Smooth muscle cell (in vitro differentiated cells): ENCODE results near the gene DMXL1. TPM values are rescaled to one million over a fixed set of nuclear protein-coding genes. Genes with fewer than 3 reads are reported as not detected.
"Not testable (repeated sequence)": the region's sequence is repeated elsewhere in the genome, so short reads cannot be mapped to it uniquely, and the experiment has no call there.

ENCODE experiments used
- DNase-seq: peaks from one replicate; lab custom pipeline; 2025; ENCODE audit not compliant: unreplicated experiment; lab: John Stamatoyannopoulos, UW
- H2AFZ ChIP-seq: fragments of 200-600 bp; sonication (generic); 2 replicates; pipeline ENCODE4 v1.6.0; 2016; ENCODE audit warnings: antibody characterized with exemption, low read depth, mild to moderate bottlenecking
- H3F3A ChIP-seq: fragments of 200-600 bp; sonication (generic); 2 replicates; pipeline ENCODE4 v1.6.0; 2017; ENCODE audit warnings: antibody characterized with exemption, low read depth
- H3K27ac ChIP-seq: fragments of 200-600 bp; sonication (generic); 2 replicates; pipeline ENCODE4 v1.5.1; 2016; ENCODE audit warnings: low read depth, mild to moderate bottlenecking
- H3K27me3 ChIP-seq: fragments of 200-600 bp; sonication (generic); 2 replicates; pipeline ENCODE4 v1.6.1; 2016; ENCODE audit warnings: low read depth, mild to moderate bottlenecking
- H3K36me3 ChIP-seq: fragments of 200-600 bp; sonication (generic); 2 replicates; pipeline ENCODE4 v1.5.1; 2016; ENCODE audit warnings: low read depth
- H3K4me1 ChIP-seq: fragments of 200-600 bp; sonication (generic); 2 replicates; pipeline ENCODE4 v1.5.1; 2016; ENCODE audit warnings: low read depth
- H3K4me2 ChIP-seq: fragments of 200-600 bp; sonication (generic); 2 replicates; pipeline ENCODE4 v1.6.0; 2016; ENCODE audit warnings: mild to moderate bottlenecking
- H3K4me3 ChIP-seq: fragments of 200-600 bp; sonication (generic); 2 replicates; pipeline ENCODE4 v1.5.1; 2016; ENCODE audit warnings: mild to moderate bottlenecking
- H3K79me2 ChIP-seq: fragments of 200-600 bp; sonication (generic); 2 replicates; pipeline ENCODE4 v1.6.0; 2016; ENCODE audit warnings: low read depth, mild to moderate bottlenecking
- H3K9ac ChIP-seq: fragments of 200-600 bp; sonication (generic); 2 replicates; pipeline ENCODE4 v1.6.0; 2016; ENCODE audit warnings: low read depth
- H3K9me3 ChIP-seq: fragments of 200-600 bp; sonication (generic); replicated peaks from 2 replicates; pipeline ENCODE4 v1.5.1; 2016; ENCODE audit warnings: low read depth
- H4K20me1 ChIP-seq: fragments of 200-600 bp; sonication (generic); 2 replicates; pipeline ENCODE4 v1.6.0; 2016; ENCODE audit warnings: low read depth
- CTCF ChIP-seq: fragments of 200-600 bp; sonication (generic); IDR thresholded peaks from 2 replicates; pipeline ENCODE4 v1.5.1; 2017; ENCODE audit warnings: borderline replicate concordance, mild to moderate bottlenecking, antibody characterized with exemption; ENCODE audit not compliant: insufficient read depth, poor library complexity, severe bottlenecking
- WGBS: methylation state at CpG from one replicate; pipeline ENCODE4 v1.1.7; 2016; ENCODE audit warnings: low lambda C conversion rate; 5-methylcytosine and 5-hydroxymethylcytosine counted together
- polyA plus RNA-seq: library from polyadenylated mRNA; unstranded; fragments of >200 nt; fragmentation: Nextera tagmentation; extraction: Ambion mirVana; gene quantifications from 2 replicates; pipeline ENCODE4 v1.2.1, GENCODE V29; 2016
- total RNA-seq: library from RNA; depleted of rRNA; stranded (reverse); fragments of >200 nt; gene quantifications from 2 replicates; pipeline ENCODE4 v1.2.3, GENCODE V29; 2014

Gene DMXL1
- total and polyA plus RNA-seq, 2 experiments from 2014 or later, result 9.6 to 76.0 TPM

- H3K9me3 ChIP-seq, result no peaks in the 10 kb centered on the region
- no peak for DNase-seq
- H3K9ac ChIP-seq, result peak overlapping the region; percentile 84
- H3K4me1 ChIP-seq, result peaks cover 8% of the 10 kb centered on the region
- 77% methylated on average over 2 of the region's 2 CpGs for WGBS
- TF ChIP-seq CTCF, result no peak
- no peak overlapping the region for H3K27ac ChIP-seq
- no peaks in the 10 kb centered on the region for H3K27me3 ChIP-seq
- no peaks in the 10 kb centered on the region for H3F3A ChIP-seq
- peaks cover 6% of the 10 kb centered on the region for H4K20me1 ChIP-seq
- H3K79me2 ChIP-seq, result peaks cover 62% of the 10 kb centered on the region
- H2AFZ ChIP-seq, result no peak overlapping the region
- H3K4me2 ChIP-seq, result peak overlapping the region; percentile 88
- H3K36me3 ChIP-seq, result no peaks in the 10 kb centered on the region
- peak overlapping the region; percentile 66 for H3K4me3 ChIP-seq
These were observed 1.6 kb downstream of the DMXL1 start for GRCh38 chr5:119072496-119072895.

GRCh38 chr5:119073746-119074337, 3.0 kb downstream of the DMXL1 start:
- not testable (repeated sequence) for H3K4me3 ChIP-seq, H3K9ac ChIP-seq, H3F3A ChIP-seq, H2AFZ ChIP-seq, H3K9me3 ChIP-seq, DNase-seq, H3K36me3 ChIP-seq, H3K27ac ChIP-seq, H3K27me3 ChIP-seq, H3K4me2 ChIP-seq
- Histone ChIP-seq H3K79me2 (peaks cover 73% of the 10 kb centered on the region), H4K20me1 (peaks cover 17% of the 10 kb centered on the region), H3K4me1 (peaks cover 12% of the 10 kb centered on the region)
- WGBS, result 87% methylated on average over 9 of the region's 9 CpGs

- H3K4me1 ChIP-seq, result peaks cover 18% of the 10 kb centered on the region
- TF ChIP-seq CTCF, result no peak
- peaks cover 6% of the 10 kb centered on the region for H3F3A ChIP-seq
- no peak overlapping the region for H3K9ac ChIP-seq
- H2AFZ ChIP-seq, result no peak overlapping the region
- no peak for DNase-seq
- H3K4me3 ChIP-seq, result no peak overlapping the region
- H3K4me2 ChIP-seq, result no peak overlapping the region
- peaks cover 23% of the 10 kb centered on the region for H4K20me1 ChIP-seq
- H3K27me3 ChIP-seq, result no peaks in the 10 kb centered on the region
- 86% methylated on average over 3 of the region's 3 CpGs for WGBS
- peaks cover 73% of the 10 kb centered on the region for H3K79me2 ChIP-seq
- H3K27ac ChIP-seq, result no peak overlapping the region
- H3K9me3 ChIP-seq, result no peaks in the 10 kb centered on the region
- H3K36me3 ChIP-seq, result no peaks in the 10 kb centered on the region
These were observed 3.5 kb downstream of the DMXL1 start for GRCh38 chr5:119074419-119074818.

GRCh38 chr5:119075269-119075668, 4.4 kb downstream of the DMXL1 start:
- not testable (repeated sequence) for H3K4me2 ChIP-seq, H3K9me3 ChIP-seq, H3K36me3 ChIP-seq, DNase-seq, H2AFZ ChIP-seq, H3K4me3 ChIP-seq, H3K27ac ChIP-seq, H3K27me3 ChIP-seq, H3K9ac ChIP-seq, H3F3A ChIP-seq
- Histone ChIP-seq H4K20me1 (peaks cover 31% of the 10 kb centered on the region), H3K79me2 (peaks cover 73% of the 10 kb centered on the region), H3K4me1 (peaks cover 25% of the 10 kb centered on the region)
- 94% methylated on average over 12 of the region's 12 CpGs for WGBS
